Naive thymus-derived CD4-positive, alpha-beta T cell (primary cell): ENCODE results near the gene ASRGL1. TPM values are rescaled to one million over a fixed set of nuclear protein-coding genes. Genes with fewer than 3 reads are reported as not detected.

Source experiments
- ATAC-seq: fragments of 150-1000 bp; cut with Tn5 transposase; 2 replicates; pipeline ENCODE4 v1.10.0; 2021; ENCODE audit warnings: mild to moderate bottlenecking, moderate library complexity
- CTCF ChIA-PET: fragments of 350-600 bp; sonication (Branson Sonifier 250); formaldehyde crosslinking; loops from one replicate; lab custom pipeline; 2021; ENCODE audit warnings: antibody characterized with exemption; lab: Charles Lee
- POLR2A ChIA-PET: fragments of 350-600 bp; sonication (Branson Sonifier 250); formaldehyde crosslinking; loops from one replicate; lab custom pipeline; 2021; ENCODE audit warnings: antibody characterized with exemption, inconsistent platforms; lab: Charles Lee
- DNase-seq, 9 donors: peaks; one replicate each; pipeline versions ENCODE4 v3.0.0 to v3.0.0-alpha.2; 2020 to 2022; ENCODE audit warnings: mixed read lengths in 1 of 9
- H3K27ac ChIP-seq: one replicate; pipeline ENCODE4 v1.7.0; 2013; ENCODE audit warnings: mild to moderate bottlenecking, low read depth, low read length, moderate library complexity
- H3K27me3 ChIP-seq, 2 donors: one replicate each; pipeline ENCODE4 v1.7.0; 2013; ENCODE audit warnings: low read length in 2 of 2, mild to moderate bottlenecking in 2 of 2, moderate library complexity in 2 of 2; ENCODE audit not compliant: control insufficient read depth in 2 of 2, insufficient read depth in 2 of 2
- H3K36me3 ChIP-seq, 3 experiments: 1 replicate in 2 of 3; 2 replicates in 1 of 3; pipeline ENCODE4 v1.7.0; 2013; ENCODE audit warnings: low read length in 3 of 3, mild to moderate bottlenecking in 3 of 3, moderate library complexity in 1 of 3; ENCODE audit not compliant: insufficient read depth in 3 of 3, control insufficient read depth in 2 of 3
- H3K4me1 ChIP-seq, 2 donors: one replicate each; pipeline ENCODE4 v1.7.0; 2013; ENCODE audit warnings: low read length in 2 of 2, mild to moderate bottlenecking in 2 of 2, moderate library complexity in 1 of 2; ENCODE audit not compliant: control insufficient read depth in 2 of 2, insufficient read depth in 2 of 2
- H3K4me3 ChIP-seq: 2 replicates; pipeline ENCODE4 v1.7.0; 2013; ENCODE audit warnings: mild to moderate bottlenecking, low read length
- H3K9me3 ChIP-seq, 3 experiments: 1 replicate in 2 of 3; 2 replicates in 1 of 3; pipeline ENCODE4 v1.7.0; 2013; ENCODE audit warnings: low read length in 3 of 3; ENCODE audit not compliant: control insufficient read depth in 2 of 3
- H3K27ac Mint-ChIP-seq, 9 donors: one replicate each; pipeline ENCODE4 v1.8.0; 2020 to 2022; ENCODE audit warnings: mixed read lengths in 9 of 9, mild to moderate bottlenecking in 8 of 9, moderate library complexity in 5 of 9, inconsistent platforms in 2 of 9
- H3K27me3 Mint-ChIP-seq, 5 donors: one replicate each; pipeline ENCODE4 v1.8.0; 2021 to 2022; ENCODE audit warnings: mixed read lengths in 5 of 5, mild to moderate bottlenecking in 1 of 5
- H3K36me3 Mint-ChIP-seq, 5 donors: one replicate each; pipeline ENCODE4 v1.8.0; 2020 to 2022; ENCODE audit warnings: mixed read lengths in 5 of 5, mild to moderate bottlenecking in 3 of 5, inconsistent platforms in 1 of 5
- H3K4me1 Mint-ChIP-seq, 7 donors: one replicate each; pipeline ENCODE4 v1.8.0; 2020 to 2022; ENCODE audit warnings: mixed read lengths in 7 of 7, mild to moderate bottlenecking in 3 of 7, inconsistent platforms in 1 of 7
- H3K4me3 Mint-ChIP-seq, 10 donors: one replicate each; pipeline ENCODE4 v1.8.0; 2020 to 2022; ENCODE audit warnings: mild to moderate bottlenecking in 10 of 10, mixed read lengths in 10 of 10, moderate library complexity in 6 of 10, inconsistent platforms in 2 of 10
- H3K9me3 Mint-ChIP-seq, 11 donors: one replicate each; pipeline ENCODE4 v1.8.0; 2020 to 2022; ENCODE audit warnings: mixed read lengths in 11 of 11, mild to moderate bottlenecking in 4 of 11, inconsistent platforms in 1 of 11, moderate library complexity in 1 of 11
- intact Hi-C, 2 donors: fragments of 100-400 bp; cut with micrococcal nuclease; formaldehyde crosslinking; loops; one replicate each; pipeline ENCODE4 v1.15.1; 2023
- polyA plus RNA-seq, 2 donors: library from polyadenylated mRNA; unstranded; fragments of 300-500 nt; fragmentation: Illumina TruSeq; gene quantifications; one replicate each; pipeline ENCODE4 v1.2.3, GENCODE V29; 2021
- total RNA-seq, 6 experiments: library from RNA in 5 of 6; stranded (reverse) in 5 of 6; gene quantifications; 1 replicate in 5 of 6; 2 replicates in 1 of 6; pipeline ENCODE4 v1.2.3 and lab custom pipeline; 2021 to 2026

ASRGL1 gene
- total and polyA plus RNA-seq, 7 experiments from 2014 or later = 2.1 to 10.6 (median 4.2) TPM

GRCh38 chr11:62418136-62418535, 80.9 kb downstream of the ASRGL1 start:
- Histone ChIP-seq H3K27me3 (no peaks in the 10 kb centered on the region), H3K4me3 (no peak overlapping the region), H3K36me3 (no peaks in the 10 kb centered on the region), H3K27ac (no peak overlapping the region), H3K9me3 (no peaks in the 10 kb centered on the region), H3K4me1 (no peaks in the 10 kb centered on the region)
- POLR2A ChIA-PET = interaction anchor here (1.3 kb wide), 1 partner anchor 173 kb away, joined by 3 read pairs; the partner anchor contains the start of gene TUT1
- intact Hi-C loops = no loop called here
- DNase-seq (no peak), ATAC-seq (no peak)
- no peaks in the 10 kb centered on the region for H3K36me3 Mint-ChIP-seq
- H3K27me3 Mint-ChIP-seq = peaks cover 0 to 2% (median 0%) of the 10 kb centered on the region in 5 donors
- no peaks in the 10 kb centered on the region for H3K9me3 Mint-ChIP-seq
- CTCF ChIA-PET = interaction anchor here (1.4 kb wide), 1 partner anchor 139 kb away, joined by 4 read pairs; no protein-coding TSS in a partner anchor
- peak overlapping the region in 1 of 9 donors; percentile 33 for H3K27ac Mint-ChIP-seq
- no peak overlapping the region for H3K4me3 Mint-ChIP-seq
- peaks cover 0 to 3% (median 0%) of the 10 kb centered on the region in 7 donors for H3K4me1 Mint-ChIP-seq

DNA sequence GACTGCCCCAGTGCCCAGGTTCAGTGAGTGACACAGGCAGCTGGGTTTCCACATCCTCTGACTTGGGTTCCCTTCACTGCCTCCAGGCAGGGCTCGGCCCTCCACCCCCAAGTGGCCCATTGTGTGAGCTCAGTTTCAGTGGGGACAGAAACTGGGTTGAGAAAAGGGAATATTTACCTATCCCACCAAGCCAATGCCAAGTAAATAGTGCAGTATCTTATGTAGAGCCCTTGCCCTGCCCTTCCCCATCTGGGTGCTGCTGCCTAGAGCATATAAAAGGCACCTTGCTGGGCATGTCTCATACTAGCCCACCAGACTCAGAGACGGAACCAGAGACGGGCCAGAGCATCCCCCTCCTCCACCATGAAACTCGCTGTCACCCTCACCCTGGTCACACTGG, 81.5 kb downstream of the ASRGL1 start, which contains the start of gene SCGB1A1:
Gene SCGB1A1 (plus strand): TSS at position 301 of the 400 bp plus-strand sequence. CDS start 63 bp downstream, at position 364.
- Mint-ChIP-seq H3K4me1 (peaks cover 0 to 5% (median 0%) of the 10 kb centered on the region in 7 donors), H3K4me3 (no peak within 1 kb of the TSS), H3K27me3 (peaks cover 0 to 7% (median 0%) of the 10 kb centered on the region in 5 donors), H3K9me3 (no peaks in the 10 kb centered on the region), H3K27ac (peak within 1 kb of the TSS in 1 of 9 donors; percentile 33), H3K36me3 (no peaks in the 10 kb centered on the region)
- H3K4me1 ChIP-seq = no peaks in the 10 kb centered on the region
- no peaks in the 10 kb centered on the region for H3K36me3 ChIP-seq
- ChIA-PET CTCF (interaction anchor here (1.4 kb wide), 1 partner anchor 139 kb away, joined by 4 read pairs; no protein-coding TSS in a partner anchor), POLR2A (interaction anchor here (1.3 kb wide), 1 partner anchor 173 kb away, joined by 3 read pairs; the partner anchor contains the start of gene TUT1)
- intact Hi-C loops = no loop called here
- no peak within 1 kb of the TSS for H3K4me3 ChIP-seq
- no peaks in the 10 kb centered on the region for H3K27me3 ChIP-seq
- DNase-seq (no peak), ATAC-seq (no peak)
- H3K27ac ChIP-seq = no peak within 1 kb of the TSS
- no peaks in the 10 kb centered on the region for H3K9me3 ChIP-seq

GRCh38 chr11:62419314-62419929, 82.2 kb downstream of the ASRGL1 start:
- Histone ChIP-seq H3K27me3 (no peaks in the 10 kb centered on the region), H3K36me3 (no peaks in the 10 kb centered on the region), H3K4me3 (no peak overlapping the region), H3K27ac (no peak overlapping the region), H3K4me1 (peaks cover 0 to under 1% of the 10 kb centered on the region in 2 donors), H3K9me3 (no peaks in the 10 kb centered on the region)
- H3K4me3 Mint-ChIP-seq = no peak overlapping the region
- H3K27ac Mint-ChIP-seq = no peak overlapping the region
- no peak for ATAC-seq
- intact Hi-C loops = no loop called here
- POLR2A ChIA-PET = interaction anchor here (0.7 to 1.3 kb wide), 2 partner anchors 172 to 175 kb away, joined by 3 read pairs; partner anchors contain the start of gene TUT1
- DNase-seq = no peak
- H3K9me3 Mint-ChIP-seq = no peaks in the 10 kb centered on the region
- H3K36me3 Mint-ChIP-seq = no peaks in the 10 kb centered on the region
- peaks cover 0 to 6% (median 3%) of the 10 kb centered on the region in 7 donors for H3K4me1 Mint-ChIP-seq
- CTCF ChIA-PET = interaction anchor here (0.5 to 1.4 kb wide), 3 partner anchors 16 to 138 kb away, joined by 3 to 4 read pairs (median 3); no protein-coding TSS in a partner anchor
- peaks cover 0 to 7% (median 0%) of the 10 kb centered on the region in 5 donors for H3K27me3 Mint-ChIP-seq

GRCh38 chr11:62419943-62420342, 82.7 kb downstream of the ASRGL1 start:
- ChIA-PET POLR2A (no interaction called here), CTCF (interaction anchor here (0.5 to 0.7 kb wide), 2 partner anchors 15 to 26 kb away, joined by 3 read pairs; no protein-coding TSS in a partner anchor)
- H3K27me3 ChIP-seq = no peaks in the 10 kb centered on the region
- no peak for DNase-seq
- H3K36me3 ChIP-seq = no peaks in the 10 kb centered on the region
- H3K4me1 Mint-ChIP-seq = peaks cover 0 to 11% (median 7%) of the 10 kb centered on the region in 7 donors
- no peak overlapping the region for H3K4me3 Mint-ChIP-seq
- no peak overlapping the region for H3K27ac ChIP-seq
- H3K9me3 Mint-ChIP-seq = no peaks in the 10 kb centered on the region
- H3K4me3 ChIP-seq = no peak overlapping the region
- no peaks in the 10 kb centered on the region for H3K9me3 ChIP-seq
- H3K36me3 Mint-ChIP-seq = no peaks in the 10 kb centered on the region
- peaks cover 0 to 7% (median 0%) of the 10 kb centered on the region in 5 donors for H3K27me3 Mint-ChIP-seq
- ATAC-seq = no peak
- no peak overlapping the region for H3K27ac Mint-ChIP-seq
- peaks cover 0 to 2% of the 10 kb centered on the region in 2 donors for H3K4me1 ChIP-seq
- intact Hi-C loops = loop anchor here in 1 of 2 donors (10.0 kb wide), 1 partner anchor 255 kb away; the partner anchor contains the start of genes LBHD1, UBXN1 and UQCC3

DNA sequence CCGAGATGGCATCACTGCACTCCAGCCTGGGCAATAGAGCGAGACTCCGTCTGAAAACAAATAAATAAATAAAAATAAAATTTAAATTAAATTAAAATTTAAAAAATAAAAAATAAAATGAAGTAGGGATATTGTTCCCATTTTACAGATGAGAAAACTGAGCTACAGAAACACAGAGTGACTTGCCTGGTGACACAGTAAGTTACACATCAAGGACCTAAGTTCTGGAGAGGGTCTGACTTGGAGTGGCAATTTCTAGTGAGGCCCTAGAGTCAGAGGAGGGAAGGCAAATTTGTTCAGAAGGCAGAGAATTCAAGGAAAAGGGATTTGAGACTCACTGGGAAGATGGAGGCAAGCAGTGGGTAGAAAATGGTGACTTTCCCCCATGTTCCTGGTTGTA, 83.6 kb downstream of the ASRGL1 start:
- H3K36me3 ChIP-seq = no peaks in the 10 kb centered on the region
- intact Hi-C loops = loop anchor here in 1 of 2 donors (10.0 kb wide), 1 partner anchor 254 kb away; the partner anchor contains the start of genes LBHD1, UBXN1 and UQCC3
- no peak overlapping the region for H3K4me3 Mint-ChIP-seq
- H3K36me3 Mint-ChIP-seq = no peaks in the 10 kb centered on the region
- no peak overlapping the region for H3K27ac ChIP-seq
- DNase-seq (no peak), ATAC-seq (no peak)
- peak overlapping the region in 2 of 9 donors; percentile 10 to 72 for H3K27ac Mint-ChIP-seq
- H3K4me3 ChIP-seq = no peak overlapping the region
- peaks cover 0 to 12% (median 7%) of the 10 kb centered on the region in 7 donors for H3K4me1 Mint-ChIP-seq
- peaks cover 0 to 7% (median 0%) of the 10 kb centered on the region in 5 donors for H3K27me3 Mint-ChIP-seq
- H3K9me3 Mint-ChIP-seq = no peaks in the 10 kb centered on the region
- peaks cover 0 to 2% of the 10 kb centered on the region in 2 donors for H3K4me1 ChIP-seq
- no peaks in the 10 kb centered on the region for H3K27me3 ChIP-seq
- ChIA-PET POLR2A (interaction anchor here (0.6 to 1.5 kb wide), 2 partner anchors 153 to 441 kb away, joined by 3 read pairs; no protein-coding TSS in a partner anchor), CTCF (interaction anchor here (0.5 to 5.1 kb wide), 4 partner anchors 26 to 1074 kb away, joined by 3 to 125 read pairs (median 4); no protein-coding TSS in a partner anchor)
- H3K9me3 ChIP-seq = no peaks in the 10 kb centered on the region

- Histone ChIP-seq H3K36me3 (no peaks in the 10 kb centered on the region), H3K27me3 (no peaks in the 10 kb centered on the region), H3K9me3 (no peaks in the 10 kb centered on the region), H3K27ac (no peak overlapping the region), H3K4me1 (peaks cover 9 to 11% of the 10 kb centered on the region in 2 donors), H3K4me3 (no peak overlapping the region)
- intact Hi-C loops = loop anchor here in 1 of 2 donors (10.0 kb wide), 1 partner anchor 253 kb away; the partner anchor contains the start of genes LBHD1, UBXN1 and UQCC3
- Mint-ChIP-seq H3K36me3 (peaks cover 0 to 2% (median 0%) of the 10 kb centered on the region in 5 donors), H3K4me1 (peaks cover 6 to 21% (median 12%) of the 10 kb centered on the region in 7 donors), H3K27ac (peak overlapping the region in 1 of 9 donors; percentile 20), H3K9me3 (no peaks in the 10 kb centered on the region), H3K4me3 (no peak overlapping the region), H3K27me3 (peaks cover 0 to 7% (median 0%) of the 10 kb centered on the region in 5 donors)
- POLR2A ChIA-PET = interaction anchor here (1.5 kb wide), 1 partner anchor 152 kb away, joined by 3 read pairs; no protein-coding TSS in a partner anchor
- ATAC-seq = no peak
- DNase-seq = no peak
- CTCF ChIA-PET = interaction anchor here (0.7 to 5.1 kb wide), 10 partner anchors 12 to 163 kb away, joined by 3 to 125 read pairs (median 3); no protein-coding TSS in a partner anchor
These were observed 84.7 kb downstream of the ASRGL1 start for GRCh38 chr11:62421996-62422395.
